Heart left ventricle (tissue), 16 donors: ENCODE data around the gene SH3BP5L. TPM values are rescaled to one million over a fixed set of nuclear protein-coding genes. Genes with fewer than 3 reads are reported as not detected.
"Not testable (repeated sequence)": the region's sequence is repeated elsewhere in the genome, so short reads cannot be mapped to it uniquely, and the experiment has no call there.

Experiments
- ATAC-seq, 4 donors: fragments of 200-7000 bp; cut with Tn5 transposase; one replicate each; pipeline ENCODE4 v1.9.1; 2020 to 2022; ENCODE audit warnings: moderate library complexity in 4 of 4, mild to moderate bottlenecking in 3 of 4, moderate number of reproducible peaks in 1 of 4
- DNase-seq, 5 donors: peaks; one replicate each; pipeline ENCODE4 v3.0.0-alpha.2; 2020
- H3K27ac ChIP-seq, 12 donors: fragments of 200-600 bp; sonication (generic) in 4 of 12; one replicate each; pipeline versions ENCODE4 v1.5.0 to v1.8.0; 2016 to 2022; ENCODE audit warnings: mild to moderate bottlenecking in 2 of 12
- H3K27me3 ChIP-seq, 9 donors: fragments of 200-600 bp; sonication (generic) in 2 of 9; one replicate each; pipeline versions ENCODE4 v1.5.1 to v1.8.0; 2016 to 2022; ENCODE audit warnings: mild to moderate bottlenecking in 3 of 9
- H3K36me3 ChIP-seq, 9 donors: fragments of 200-600 bp; sonication (generic) in 2 of 9; one replicate each; pipeline versions ENCODE4 v1.5.0 to v1.8.0; 2018 to 2022; ENCODE audit warnings: mild to moderate bottlenecking in 2 of 9
- H3K4me1 ChIP-seq, 12 donors: fragments of 200-600 bp; sonication (generic) in 4 of 12; one replicate each; pipeline versions ENCODE4 v1.5.0 to v1.8.0; 2016 to 2022; ENCODE audit warnings: mild to moderate bottlenecking in 3 of 12
- H3K4me3 ChIP-seq, 12 donors: fragments of 200-600 bp; sonication (generic) in 4 of 12; one replicate each; pipeline versions ENCODE4 v1.5.0 to v1.8.0; 2017 to 2022; ENCODE audit warnings: mild to moderate bottlenecking in 9 of 12, moderate library complexity in 4 of 12
- H3K9me3 ChIP-seq, 12 donors: fragments of 200-600 bp; sonication (generic) in 4 of 12; one replicate each; pipeline versions ENCODE4 v1.5.0 to v1.8.0; 2016 to 2022; ENCODE audit warnings: mild to moderate bottlenecking in 1 of 12
- CTCF ChIP-seq, 12 donors: fragments of 200-600 bp; sonication (generic) in 4 of 12; IDR thresholded peaks; one replicate each; pipeline versions ENCODE4 v1.5.0 to v1.8.0; 2018 to 2022; ENCODE audit warnings: antibody characterized with exemption in 12 of 12, mild to moderate bottlenecking in 5 of 12
- POLR2A ChIP-seq, 2 donors: fragments of 450-650 bp; IDR thresholded peaks; one replicate each; pipeline ENCODE4 v1.6.1; 2017; ENCODE audit warnings: antibody characterized with exemption in 2 of 2, mild to moderate bottlenecking in 2 of 2, moderate library complexity in 2 of 2
- WGBS, 4 donors: extraction: QIAGEN DNeasy Blood & Tissue Kit in 2 of 4; methylation state at CpG; one replicate each; pipeline versions ENCODE4 v1.1.5 to v1.1.7; 2013 to 2018; 5-methylcytosine and 5-hydroxymethylcytosine counted together
- intact Hi-C, 10 donors: fragments of 100-400 bp; cut with DNase I; formaldehyde crosslinking; loops; one replicate each; pipeline versions ENCODE4 v1.11.1 to v1.14.2; 2022
- polyA plus RNA-seq, 2 donors: library from polyadenylated mRNA; stranded (reverse); fragments of 200-250 nt; gene quantifications; one replicate each; pipeline ENCODE4 v1.2.3, GENCODE V29; 2013
- total RNA-seq, 9 donors: library from RNA; depleted of rRNA in 2 of 9; stranded (reverse); fragments of >200 nt in 2 of 9; fragmentation: NEBNext Ultra II Directional in 3 of 9; extraction: Animal tissue kit (Norgen Biotek cat#: 25700) in 3 of 9; gene quantifications; one replicate each; pipeline versions ENCODE4 v1.1.0 to v1.2.4, GENCODE V29; 2016 to 2023
- donor health status: ischemic (EF 13 %, LVEDD 7.1; RV severe dilation, severe dysfunction).
- donor health status: healthy with polysubstance abuse.
- donor health status: DM: no; HTN: yes; CAD: no.
- donor health status: DM: no; HTN: no; CAD: no.
- donor health status: ischemic (EF 25% LVEDD 6.9; RV normal size, moderate dysfunction).
- donor health status: ischemic (EF 25% LVEDD 5.7; RV mildly dilated, moderate dysfunction).
- donor health status: healthy.
- donor health status: DM: yes; HTN: yes; CAD: no.
- donor health status: ischemic (EF 35%, LVEDD 5.7; RV mildly dilated, moderate dysfunction).
- donor health status: nonischemic (EF 11% LVEDD 7.7; RV severe dilation, severe dysfunction).
- donor health status: DM: yes; HTN: yes; CAD: no.
- donor health status: PGD.
- donor health status: ischemic (EF 29% LVEDD 5.4; RV normal size, mild dysfunction).
- donor health status: nonischemic (EF 23%, LVEDD 6.1; RV moderate dilation, normal function).

SH3BP5L gene
- total and polyA plus RNA-seq, 11 donors: 15.8 to 51.1 (median 19.3) TPM

DNA sequence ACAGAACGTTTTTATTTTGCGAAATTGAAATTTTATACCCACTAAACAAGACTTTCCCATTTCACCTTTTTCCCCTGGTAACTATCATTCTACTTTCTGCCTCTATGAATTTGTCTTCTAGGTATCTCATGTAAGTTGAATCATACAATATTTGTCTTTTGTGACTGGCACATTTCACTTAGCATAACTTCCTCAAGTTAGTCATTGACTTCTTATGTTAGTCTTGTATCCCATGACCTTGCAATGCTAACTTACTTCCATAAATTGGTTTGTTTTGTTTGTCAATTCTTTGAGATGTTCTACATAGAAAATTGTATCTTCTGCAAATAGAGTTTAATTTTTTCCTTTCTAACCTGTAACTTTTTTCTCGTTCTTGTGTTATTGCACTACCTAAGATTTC lies 26.9 kb downstream of the SH3BP5L start:
- intact Hi-C loops: no loop called here
- no peak for TF ChIP-seq POLR2A (IDR thresholded peaks at IDR 0.05)
- TF ChIP-seq CTCF (IDR thresholded peaks at IDR 0.05): no peak
- WGBS, 4 donors: 72 to 83% (median 78%) methylated on average over 3 of the region's 3 CpGs

DNA sequence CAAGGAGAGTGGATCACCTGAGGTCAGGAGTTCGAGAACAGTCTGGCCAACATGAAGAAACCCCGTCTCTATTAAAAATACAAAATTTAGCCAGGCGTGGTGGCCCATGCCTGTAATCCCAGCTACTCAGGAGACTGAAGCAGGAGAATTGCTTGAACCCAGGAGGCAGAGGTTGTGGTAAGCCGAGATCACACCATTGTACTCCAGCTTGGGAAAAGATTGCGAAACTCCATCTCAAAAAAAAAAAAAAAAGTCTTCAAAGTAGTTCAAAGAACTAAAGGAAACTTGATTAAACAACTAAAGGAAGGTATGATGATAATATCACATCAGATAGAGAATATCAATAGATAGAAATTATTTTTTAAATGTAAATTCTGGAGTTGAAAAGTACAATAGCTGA lies 31.1 kb downstream of the SH3BP5L start:
- H3K27me3 ChIP-seq, DNase-seq, ATAC-seq, H3K36me3 ChIP-seq, H3K4me1 ChIP-seq, H3K27ac ChIP-seq, H3K4me3 ChIP-seq, intact Hi-C loops: not testable (repeated sequence)
- peaks cover 0 to 24% (median 7%) of the 10 kb centered on the region in 12 donors for H3K9me3 ChIP-seq
- WGBS, 4 donors: 76 to 81% (median 79%) methylated on average over 5 of the region's 5 CpGs

More for the DNA sequence above, 26.9 kb downstream of the SH3BP5L start:
- DNase-seq: no peak
- Histone ChIP-seq H3K4me1 (peaks cover 0 to 1% (median 0%) of the 10 kb centered on the region in 12 donors), H3K4me3 (no peak overlapping the region), H3K27ac (no peak overlapping the region), H3K9me3 (peaks cover 0 to 24% (median 7%) of the 10 kb centered on the region in 12 donors), H3K36me3 (no peaks in the 10 kb centered on the region), H3K27me3 (peaks cover 0 to 18% (median 0%) of the 10 kb centered on the region in 9 donors)
- ATAC-seq: no peak

DNA sequence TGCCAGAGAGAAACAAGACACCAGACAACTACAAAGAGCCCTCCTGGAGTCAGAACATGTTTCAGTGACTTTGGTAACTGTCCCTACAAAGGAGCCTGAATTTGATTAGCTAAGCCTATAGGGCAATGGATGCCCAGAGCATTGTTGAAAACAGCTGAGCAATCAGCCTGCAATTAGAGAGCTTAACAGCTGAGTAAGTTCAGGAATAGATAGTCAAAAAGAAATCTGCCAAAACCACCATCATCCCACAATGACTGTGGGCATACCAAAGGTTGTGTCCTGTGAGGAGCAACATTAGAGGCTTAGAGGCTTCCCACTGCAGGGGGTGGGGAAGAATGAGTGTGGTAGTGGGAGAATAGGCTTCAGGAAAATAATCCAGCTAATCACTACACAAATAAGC lies 32.1 kb downstream of the SH3BP5L start:
- intact Hi-C loops: no loop called here
- Histone ChIP-seq H3K36me3 (no peaks in the 10 kb centered on the region), H3K27me3 (no peaks in the 10 kb centered on the region), H3K4me1 (no peaks in the 10 kb centered on the region), H3K9me3 (peaks cover 0 to 24% (median 7%) of the 10 kb centered on the region in 12 donors), H3K4me3 (no peak overlapping the region), H3K27ac (no peak overlapping the region)
- no peak for TF ChIP-seq CTCF (IDR thresholded peaks at IDR 0.05)
- TF ChIP-seq POLR2A (IDR thresholded peaks at IDR 0.05): no peak
- DNase-seq (no peak), ATAC-seq (no peak)

DNA sequence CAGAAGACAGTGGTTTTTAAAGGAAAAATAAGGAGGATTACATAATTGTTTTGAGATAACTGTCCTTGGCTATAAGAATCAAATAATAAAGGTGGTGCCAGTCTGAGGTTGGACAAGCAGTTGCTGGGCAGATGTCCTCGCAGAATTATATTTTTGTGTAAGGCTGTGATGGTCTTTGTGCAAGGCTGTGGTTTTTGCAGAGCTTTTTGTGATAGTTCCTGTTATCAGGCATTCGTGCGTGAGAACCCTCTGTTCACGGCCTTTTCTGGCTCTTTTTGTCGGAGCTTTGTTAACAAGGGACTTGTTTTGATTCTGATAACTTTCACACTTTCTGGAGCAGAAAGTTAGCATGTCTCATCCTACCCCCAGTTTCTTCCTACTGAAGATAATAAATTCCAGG lies 33.4 kb downstream of the SH3BP5L start:
- no peak overlapping the region for H3K4me3 ChIP-seq
- no peaks in the 10 kb centered on the region for H3K27me3 ChIP-seq
- no peaks in the 10 kb centered on the region for H3K36me3 ChIP-seq
- intact Hi-C loops: no loop called here
- ATAC-seq (no peak), DNase-seq (no peak)
- H3K4me1 ChIP-seq: no peaks in the 10 kb centered on the region
- H3K27ac ChIP-seq: no peak overlapping the region
- peaks cover 0 to 24% (median 7%) of the 10 kb centered on the region in 12 donors for H3K9me3 ChIP-seq
- WGBS, 4 donors: 54 to 71% (median 60%) methylated on average over 5 of the region's 5 CpGs
- TF ChIP-seq POLR2A (IDR thresholded peaks at IDR 0.05) (no peak), CTCF (IDR thresholded peaks at IDR 0.05) (no peak)

DNA sequence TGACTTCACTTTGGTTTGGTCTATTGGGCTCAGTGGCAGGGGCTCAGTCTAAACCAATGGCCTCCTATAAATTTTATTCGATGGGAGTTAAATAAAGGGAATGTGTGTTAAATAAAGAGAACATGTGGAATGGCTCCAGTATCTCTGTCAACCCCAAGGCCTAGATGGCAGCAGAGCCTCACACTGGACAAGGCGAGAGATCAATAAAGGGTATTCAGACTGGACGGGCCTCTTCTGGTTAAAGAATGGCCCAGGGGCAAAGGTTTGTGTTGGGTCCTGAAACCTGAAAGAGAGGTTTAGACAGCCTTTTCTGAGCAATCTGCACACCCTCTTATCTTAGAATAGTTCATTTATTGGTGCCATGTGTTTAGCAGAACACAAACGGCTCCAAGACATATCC lies 34.7 kb downstream of the SH3BP5L start:
- Histone ChIP-seq H3K27ac (no peak overlapping the region), H3K9me3 (peaks cover 0 to 21% (median 7%) of the 10 kb centered on the region in 12 donors), H3K4me3 (no peak overlapping the region), H3K27me3 (no peaks in the 10 kb centered on the region), H3K36me3 (no peaks in the 10 kb centered on the region), H3K4me1 (peaks cover 0 to 9% (median 0%) of the 10 kb centered on the region in 12 donors)
- WGBS, 4 donors: 82 to 91% (median 85%) methylated on average over 4 of the region's 4 CpGs
- TF ChIP-seq POLR2A (IDR thresholded peaks at IDR 0.05) (no peak), CTCF (IDR thresholded peaks at IDR 0.05) (no peak)
- intact Hi-C loops: no loop called here
- DNase-seq: no peak
- ATAC-seq: no peak
